22Rv1 (cell line): ENCODE data around the gene HERPUD1.

ENCODE experiments used
- H3K27ac ChIP-seq: fragments of 450-650 bp; 2 replicates; pipeline ENCODE4 v1.5.1; 2017
- CTCF ChIP-seq: fragments of 450-650 bp; IDR thresholded peaks from 2 replicates; pipeline ENCODE4 v1.5.1; 2017; ENCODE audit warnings: mild to moderate bottlenecking
- ZFX ChIP-seq: fragments of 450-650 bp; IDR thresholded peaks from 2 replicates; pipeline ENCODE4 v1.6.1; 2017; ENCODE audit warnings: antibody characterized with exemption, borderline replicate concordance

The HERPUD1 gene

GRCh38 chr16:56910654-56911539, 21.0 kb upstream of the HERPUD1 start:
- no peak overlapping the region for H3K27ac ChIP-seq
- no peak for TF ChIP-seq ZFX
- TF ChIP-seq CTCF: no peak

DNA sequence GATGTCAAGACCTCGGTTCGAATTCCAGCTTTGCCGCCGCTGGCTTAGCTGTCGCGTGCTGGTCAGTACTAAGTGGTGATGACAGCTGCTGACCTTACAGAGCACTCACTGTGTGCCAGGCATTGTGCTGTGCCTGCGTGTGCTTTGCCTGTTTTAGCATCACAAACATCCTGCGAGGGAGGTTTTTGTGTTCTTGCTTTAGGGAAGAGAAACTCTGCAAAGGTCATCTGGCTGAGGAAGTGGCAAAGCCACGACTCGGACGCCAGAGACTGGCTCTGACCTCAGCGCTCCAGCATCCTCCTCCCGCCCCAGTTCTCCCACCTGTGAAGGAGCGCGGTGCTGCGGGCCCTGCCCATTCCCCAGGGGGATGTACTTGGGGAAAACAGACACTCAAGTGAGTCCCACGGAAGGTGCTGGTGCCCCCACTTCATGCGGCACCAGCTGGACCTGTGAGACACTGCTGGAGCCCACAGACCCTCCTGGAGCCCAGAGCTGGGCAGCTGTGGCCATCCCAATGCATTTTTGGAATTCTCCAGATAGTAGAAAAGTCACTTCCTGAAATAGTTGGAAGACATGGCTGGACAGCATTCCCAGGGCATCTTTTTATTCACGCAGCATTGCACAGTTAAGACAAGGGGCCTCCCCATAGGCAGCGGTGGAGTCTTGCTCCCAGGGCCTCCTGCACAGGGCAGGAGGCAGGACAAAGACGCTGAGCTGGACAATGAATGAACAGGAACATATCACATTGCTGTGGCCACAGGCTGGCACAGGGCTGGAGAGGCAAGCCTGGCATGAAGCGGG, 20.0 kb upstream of the HERPUD1 start:
- TF ChIP-seq ZFX (no peak), CTCF (no peak)
- no peak overlapping the region for H3K27ac ChIP-seq

DNA sequence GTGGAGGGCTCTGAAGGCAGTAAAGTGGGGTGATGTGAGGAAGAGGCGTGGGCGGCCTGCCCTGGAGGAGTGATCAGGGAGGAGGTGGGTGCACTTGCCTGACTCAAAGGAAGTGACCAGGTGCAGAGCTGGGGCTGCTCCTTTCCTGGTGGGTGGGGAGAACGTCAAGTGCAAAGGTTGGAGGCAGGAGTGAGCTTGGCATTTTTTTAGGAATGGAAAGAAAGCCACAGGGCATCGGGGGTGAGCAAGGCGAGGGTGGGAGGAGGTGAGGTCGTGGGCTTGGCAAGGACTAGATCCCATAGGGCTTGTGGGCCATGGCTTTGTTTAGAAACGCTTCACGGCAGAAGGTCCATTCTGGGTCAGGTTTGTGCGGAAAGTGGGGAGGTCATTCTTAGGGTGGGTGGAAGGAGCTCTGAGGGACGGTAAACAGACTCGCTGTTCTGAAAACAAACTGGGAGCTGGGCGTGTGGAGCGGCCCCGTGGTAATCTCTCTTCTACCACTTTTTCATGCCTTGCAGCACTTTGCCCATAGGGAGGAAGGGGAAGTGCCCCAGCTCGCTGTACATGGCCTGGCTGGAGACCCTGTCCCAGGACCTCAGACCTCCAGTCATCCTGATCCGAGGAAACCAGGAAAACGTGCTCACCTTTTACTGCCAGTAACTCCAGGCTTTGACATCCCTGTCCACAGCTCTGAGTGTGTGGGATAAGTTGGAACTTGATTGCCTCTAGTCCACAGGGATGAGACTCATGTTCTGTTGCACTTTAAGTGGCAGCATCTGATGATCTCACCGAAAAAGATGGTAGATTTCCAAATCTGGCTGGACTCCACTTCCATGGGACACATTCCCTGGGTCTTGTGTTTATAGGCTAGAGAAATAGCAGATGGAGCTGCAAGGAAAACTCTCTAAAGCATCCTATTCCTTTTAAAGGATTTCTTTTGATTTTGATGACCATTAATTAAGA, 18.9 kb upstream of the HERPUD1 start:
- no peak overlapping the region for H3K27ac ChIP-seq
- no peak for TF ChIP-seq CTCF
- TF ChIP-seq ZFX: no peak

DNA sequence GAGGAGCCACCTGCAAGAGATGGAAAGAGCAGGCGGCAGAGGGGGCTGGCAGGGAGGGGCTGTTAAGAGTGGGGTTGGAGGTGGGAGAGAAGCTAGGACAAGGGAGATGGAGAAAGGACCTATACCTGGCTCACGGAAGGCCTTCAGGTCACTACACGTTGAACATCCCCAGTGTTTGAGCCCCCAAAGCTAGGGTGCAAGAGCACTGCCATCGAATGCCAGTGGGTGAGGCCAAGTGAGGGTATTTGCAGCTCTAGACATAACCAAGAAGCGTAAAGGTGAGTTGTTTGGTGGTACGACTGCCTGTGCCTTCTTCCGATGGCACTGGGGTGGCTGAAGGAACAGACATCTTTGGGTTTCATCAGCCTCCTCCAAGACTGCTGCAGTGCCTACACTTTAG, 17.0 kb upstream of the HERPUD1 start:
- no peak overlapping the region for H3K27ac ChIP-seq
- TF ChIP-seq CTCF (no peak), ZFX (no peak)

GRCh38 chr16:56915336-56916119, 16.4 kb upstream of the HERPUD1 start:
- TF ChIP-seq CTCF (no peak), ZFX (no peak)
- no peak overlapping the region for H3K27ac ChIP-seq

- TF ChIP-seq CTCF (no peak), ZFX (no peak)
- no peak overlapping the region for H3K27ac ChIP-seq
These were observed 15.2 kb upstream of the HERPUD1 start for GRCh38 chr16:56916571-56917403.
